ENCODE data around the gene WTIP.

DNA sequence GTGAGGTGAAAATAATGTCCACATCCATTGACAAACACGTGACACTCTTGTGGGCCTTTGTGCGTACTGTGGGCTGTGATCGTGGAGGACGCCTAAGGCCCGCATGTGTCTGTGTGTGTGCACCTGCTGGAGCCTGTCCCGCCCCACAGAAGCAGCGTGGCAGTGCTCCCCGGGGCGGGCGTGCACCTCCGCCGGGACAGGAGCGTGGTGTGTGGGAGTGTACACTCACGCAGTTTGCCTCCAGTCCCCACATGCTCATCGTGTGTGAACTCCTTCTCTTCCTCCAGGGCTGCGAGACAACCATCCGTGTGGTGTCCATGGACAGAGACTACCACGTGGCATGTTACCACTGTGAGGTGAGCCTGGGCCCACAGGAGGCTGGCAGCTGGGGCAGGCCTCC lies 13.9 kb downstream of the WTIP start:
- no peak for TF ChIP-seq NFIC (IDR thresholded peaks at IDR 0.05)
- no peak for TF ChIP-seq CREB1 (IDR thresholded peaks at IDR 0.05; ENCODE audit: low read depth)
- no peak for TF ChIP-seq CEBPB (IDR thresholded peaks at IDR 0.05)
- no peak for TF ChIP-seq EGR1 (IDR thresholded peaks at IDR 0.05)
- TF ChIP-seq RAD21 (IDR thresholded peaks at IDR 0.05; ENCODE audit: low read depth) = no peak
